GM21526 (cell line): ENCODE data around the gene CFAP57.
"Not testable (repeated sequence)": the region's sequence is repeated elsewhere in the genome, so short reads cannot be mapped to it uniquely, and the experiment has no call there.

Source experiments
- ATAC-seq: cut with Tn5 transposase; IDR thresholded peaks from one replicate; pipeline ENCODE4 v1.9.1; 2021; ENCODE audit warnings: moderate library complexity; ENCODE audit not compliant: unreplicated experiment, low FRiP score

CFAP57 gene

GRCh38 chr1:43171876-43172526 is at the start of gene CFAP57, which contains the start of gene EBNA1BP2:
CFAP57 (plus strand) TSS chr1:43172330; CDS start chr1:43172754, 424 bp downstream.
EBNA1BP2 (minus strand) TSS chr1:43172290; CDS start chr1:43172118, 172 bp downstream.
- ATAC-seq, result peak; percentile 82

GRCh38 chr1:43123031-43123430 is 49.1 kb upstream of the CFAP57 start:
- ATAC-seq, result no peak

- ATAC-seq, result no peak
Measured at GRCh38 chr1:43128816-43129215, 43.3 kb upstream of the CFAP57 start.

GRCh38 chr1:43129426-43129825 is 42.7 kb upstream of the CFAP57 start:
- ATAC-seq, result no peak

DNA sequence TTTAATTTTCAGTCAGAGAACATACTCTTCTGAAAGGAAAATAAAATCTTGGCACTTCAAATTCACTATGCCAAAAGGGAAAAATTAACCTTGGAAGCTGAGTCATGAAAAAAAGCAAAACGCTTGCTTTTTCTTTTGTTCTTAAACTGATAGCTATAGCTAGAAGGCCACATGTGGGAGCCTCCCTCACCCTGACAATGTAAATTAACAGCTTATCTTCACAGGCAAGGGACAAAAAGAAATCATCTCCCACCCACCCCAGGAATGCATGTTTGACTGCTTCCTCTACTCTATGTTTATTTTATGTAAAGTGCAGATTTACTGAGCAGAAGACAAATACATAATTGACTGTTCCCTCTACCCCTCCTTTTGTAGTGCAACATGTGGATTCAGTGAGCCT is 38.1 kb upstream of the CFAP57 start:
- ATAC-seq, result no peak

DNA sequence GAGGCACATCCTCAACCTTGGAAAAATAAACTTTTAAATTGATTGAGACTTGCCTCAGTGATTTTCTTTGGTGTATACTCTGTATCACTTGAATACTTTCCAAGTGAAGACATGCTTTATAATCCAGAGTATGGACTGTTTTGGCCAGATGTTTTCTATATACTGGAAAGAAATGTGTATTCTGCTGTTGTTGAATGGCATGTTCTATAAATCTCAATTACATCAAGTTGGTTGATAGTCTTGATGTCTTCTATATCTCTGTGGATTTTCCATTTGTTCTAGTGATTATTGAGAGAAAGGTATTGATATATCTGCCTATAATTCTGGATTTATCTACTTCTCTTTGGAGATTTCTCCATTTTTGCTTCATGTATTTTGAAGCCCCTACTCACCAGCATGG is 37.5 kb upstream of the CFAP57 start:
- no peak for ATAC-seq

- no peak for ATAC-seq
Measured at GRCh38 chr1:43135857-43136781, 36.0 kb upstream of the CFAP57 start.

DNA sequence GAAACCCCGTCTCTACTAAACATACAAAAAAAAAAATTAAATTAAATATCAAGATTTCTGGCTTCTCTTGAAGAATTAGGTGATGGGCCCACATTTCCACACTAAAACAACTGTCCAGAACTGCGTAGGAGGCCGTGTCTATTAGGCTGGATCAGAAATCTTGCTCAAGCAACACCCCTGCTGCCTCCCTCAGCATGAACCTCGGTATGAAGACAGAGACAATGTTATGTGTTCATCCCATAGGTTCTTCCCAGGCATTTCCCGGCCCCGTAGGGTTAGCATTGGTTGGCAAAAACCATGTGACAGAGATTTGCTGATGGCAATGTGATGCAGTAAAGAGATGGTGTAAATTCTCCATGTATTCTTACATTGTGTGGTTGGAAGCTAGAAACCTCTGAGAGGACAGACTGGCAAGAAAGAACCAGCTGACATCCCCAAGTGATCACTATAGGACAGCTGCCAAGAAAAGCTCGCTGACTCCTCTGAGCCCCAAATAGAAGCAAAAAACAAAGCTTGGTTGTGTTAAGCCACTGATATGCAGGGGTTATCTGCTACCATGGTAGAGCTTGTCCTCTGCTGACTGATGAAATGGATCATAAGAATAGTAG is 34.6 kb upstream of the CFAP57 start:
- ATAC-seq, result no peak

GRCh38 chr1:43139295-43139694 is 32.8 kb upstream of the CFAP57 start:
- ATAC-seq, result not testable (repeated sequence)

GRCh38 chr1:43140010-43140409 is 32.1 kb upstream of the CFAP57 start:
- no peak for ATAC-seq

- ATAC-seq, result no peak
Measured at GRCh38 chr1:43140583-43140982, 31.5 kb upstream of the CFAP57 start.

DNA sequence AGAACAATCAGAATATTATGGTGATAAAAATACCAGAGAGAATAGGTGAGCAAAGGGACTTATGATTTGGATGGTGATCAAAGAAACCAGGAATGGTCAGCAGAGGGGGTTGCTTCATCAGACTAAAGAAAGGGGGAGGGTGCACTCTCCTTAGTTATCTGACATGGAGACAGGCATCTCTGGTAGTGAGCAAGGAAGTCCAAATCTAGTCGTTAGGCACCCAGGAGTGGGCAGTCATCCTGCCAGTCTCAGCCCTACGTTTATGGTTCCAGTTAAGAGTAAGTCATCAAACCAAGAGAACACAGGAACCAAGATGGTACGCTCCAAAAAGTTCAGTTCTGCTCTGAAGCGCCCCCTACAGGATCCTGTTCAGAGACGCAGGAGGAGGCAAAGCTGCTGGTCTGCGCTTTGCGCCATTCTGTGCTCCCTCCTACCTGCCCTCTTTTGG is 28.7 kb upstream of the CFAP57 start:
- ATAC-seq, result no peak

- no peak for ATAC-seq
Measured at GRCh38 chr1:43144237-43144636, 27.9 kb upstream of the CFAP57 start.

GRCh38 chr1:43147625-43148327 is 24.4 kb upstream of the CFAP57 start:
- ATAC-seq, result no peak

- ATAC-seq, result no peak
Measured at GRCh38 chr1:43149889-43150288, 22.2 kb upstream of the CFAP57 start.

GRCh38 chr1:43152866-43153265 is 19.3 kb upstream of the CFAP57 start:
- no peak for ATAC-seq

DNA sequence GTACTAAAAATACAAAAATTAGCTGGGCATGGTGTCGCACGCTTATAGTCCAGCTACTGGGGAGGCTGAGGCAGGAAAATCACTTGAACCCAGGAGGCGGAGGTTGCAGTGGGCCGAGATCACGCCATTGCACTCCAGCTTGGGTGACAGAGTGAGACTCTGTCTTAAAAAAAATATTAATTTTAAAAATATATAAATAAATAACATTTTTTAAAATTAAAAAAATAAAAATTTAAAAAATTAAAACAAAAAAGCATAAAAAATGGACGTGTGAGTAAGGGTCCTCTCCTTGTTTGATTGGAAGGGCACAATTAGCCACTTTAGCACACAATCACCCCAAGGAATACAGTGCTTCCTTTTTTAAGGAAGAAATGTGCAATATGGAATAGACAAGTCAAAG is 18.7 kb upstream of the CFAP57 start:
- no peak for ATAC-seq

DNA sequence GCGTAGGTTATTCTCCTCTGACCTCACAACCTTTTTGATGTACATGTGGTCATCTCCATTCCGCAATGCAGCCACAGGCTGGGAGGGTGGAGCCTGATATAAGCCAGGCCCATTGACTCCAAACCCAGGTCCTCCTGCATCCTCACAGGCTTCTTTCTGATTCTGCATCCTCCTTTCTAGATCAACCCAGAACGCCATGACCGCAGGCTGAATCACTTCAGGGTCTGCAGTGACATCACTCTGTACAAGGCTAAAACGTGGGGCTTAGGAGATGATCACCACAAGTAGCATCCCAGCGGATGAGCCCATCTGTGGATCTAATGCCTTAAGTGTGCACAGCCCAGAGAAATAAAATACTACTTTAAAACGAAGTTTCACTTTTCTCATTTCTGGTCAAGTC is 16.1 kb upstream of the CFAP57 start:
- no peak for ATAC-seq

GRCh38 chr1:43165162-43165561 is 7.0 kb upstream of the CFAP57 start:
- no peak for ATAC-seq

GRCh38 chr1:43165765-43166164 is 6.4 kb upstream of the CFAP57 start:
- no peak for ATAC-seq
